Left ventricle myocardium inferior (tissue), 1 donor: ENCODE data around the gene FGF1. TPM values are rescaled to one million over a fixed set of nuclear protein-coding genes. Genes with fewer than 3 reads are reported as not detected.
"Not testable (repeated sequence)": the region's sequence is repeated elsewhere in the genome, so short reads cannot be mapped to it uniquely, and the experiment has no call there.

Experiments
- DNase-seq: peaks from one replicate; pipeline ENCODE4 v3.0.0-alpha.2; 2020
- H3K27ac ChIP-seq: fragments of 200-600 bp; replicated peaks from 2 replicates; pipeline ENCODE4 v1.8.0; 2021
- H3K27me3 ChIP-seq: fragments of 200-600 bp; 2 replicates; pipeline ENCODE4 v1.8.0; 2021; ENCODE audit warnings: low read depth
- H3K36me3 ChIP-seq: fragments of 200-600 bp; 2 replicates; pipeline ENCODE4 v1.8.0; 2021
- H3K4me1 ChIP-seq: fragments of 200-600 bp; 2 replicates; pipeline ENCODE4 v1.8.0; 2021
- H3K4me3 ChIP-seq: fragments of 200-600 bp; 2 replicates; pipeline ENCODE4 v1.8.0; 2021; ENCODE audit warnings: mild to moderate bottlenecking, moderate library complexity
- H3K9me3 ChIP-seq: fragments of 200-600 bp; replicated peaks from 2 replicates; pipeline ENCODE4 v1.8.0; 2021
- CTCF ChIP-seq: fragments of 200-600 bp; IDR thresholded peaks from 2 replicates; pipeline ENCODE4 v1.8.0; 2021; ENCODE audit warnings: antibody characterized with exemption, mild to moderate bottlenecking, borderline replicate concordance
- intact Hi-C: fragments of 100-400 bp; cut with micrococcal nuclease; formaldehyde crosslinking; loops from one replicate; pipeline ENCODE4 v1.11.0; 2022
- total RNA-seq: library from RNA; stranded (reverse); fragmentation: NEBNext Ultra II Directional; extraction: Animal tissue kit (Norgen Biotek cat#: 25700); gene quantifications from one replicate; pipeline ENCODE4 v1.2.1, GENCODE V29; 2021
- donor health status: DM: no; HTN: yes; CAD: no; lungs with severe emphysema.

Gene FGF1
- total RNA-seq, 1 donor from 2014 or later, result 59.9 TPM

GRCh38 chr5:142650881-142651280 lies 35.0 kb downstream of the FGF1 start:
- Histone ChIP-seq H3K27me3 (no peaks in the 10 kb centered on the region), H3K36me3 (no peaks in the 10 kb centered on the region), H3K4me3 (no peak overlapping the region), H3K4me1 (peaks cover 27% of the 10 kb centered on the region), H3K27ac (no peak overlapping the region), H3K9me3 (no peaks in the 10 kb centered on the region)
- intact Hi-C loops, result loop anchor here (10.0 kb wide), 1 partner anchor 46 kb away; no protein-coding TSS in a partner anchor
- TF ChIP-seq CTCF, result no peak
- no peak for DNase-seq

- Histone ChIP-seq H3K27me3 (no peaks in the 10 kb centered on the region), H3K4me1 (peaks cover 27% of the 10 kb centered on the region), H3K4me3 (no peak overlapping the region), H3K36me3 (no peaks in the 10 kb centered on the region), H3K27ac (no peak overlapping the region), H3K9me3 (no peaks in the 10 kb centered on the region)
- intact Hi-C loops, result loop anchor here (10.0 kb wide), 1 partner anchor 45 kb away; no protein-coding TSS in a partner anchor
- no peak for DNase-seq
- TF ChIP-seq CTCF, result no peak
These were observed 35.8 kb downstream of the FGF1 start for GRCh38 chr5:142650060-142650459.

GRCh38 chr5:142648108-142648507 lies 37.8 kb downstream of the FGF1 start:
- DNase-seq, intact Hi-C loops: not testable (repeated sequence)

GRCh38 chr5:142645456-142645855 lies 40.4 kb downstream of the FGF1 start:
- DNase-seq, result no peak
- H3K4me3 ChIP-seq, result no peak overlapping the region
- no peak for TF ChIP-seq CTCF
- no peaks in the 10 kb centered on the region for H3K27me3 ChIP-seq
- H3K9me3 ChIP-seq, result no peaks in the 10 kb centered on the region
- H3K27ac ChIP-seq, result peak overlapping the region; percentile 43
- H3K36me3 ChIP-seq, result no peaks in the 10 kb centered on the region
- intact Hi-C loops, result no loop called here
- peaks cover 47% of the 10 kb centered on the region for H3K4me1 ChIP-seq

More at GRCh38 chr5:142648108-142648507, 37.8 kb downstream of the FGF1 start:
- not testable (repeated sequence) for H3K27ac ChIP-seq, H3K9me3 ChIP-seq, H3K36me3 ChIP-seq, H3K27me3 ChIP-seq, H3K4me3 ChIP-seq
- H3K4me1 ChIP-seq, result peaks cover 27% of the 10 kb centered on the region

DNA sequence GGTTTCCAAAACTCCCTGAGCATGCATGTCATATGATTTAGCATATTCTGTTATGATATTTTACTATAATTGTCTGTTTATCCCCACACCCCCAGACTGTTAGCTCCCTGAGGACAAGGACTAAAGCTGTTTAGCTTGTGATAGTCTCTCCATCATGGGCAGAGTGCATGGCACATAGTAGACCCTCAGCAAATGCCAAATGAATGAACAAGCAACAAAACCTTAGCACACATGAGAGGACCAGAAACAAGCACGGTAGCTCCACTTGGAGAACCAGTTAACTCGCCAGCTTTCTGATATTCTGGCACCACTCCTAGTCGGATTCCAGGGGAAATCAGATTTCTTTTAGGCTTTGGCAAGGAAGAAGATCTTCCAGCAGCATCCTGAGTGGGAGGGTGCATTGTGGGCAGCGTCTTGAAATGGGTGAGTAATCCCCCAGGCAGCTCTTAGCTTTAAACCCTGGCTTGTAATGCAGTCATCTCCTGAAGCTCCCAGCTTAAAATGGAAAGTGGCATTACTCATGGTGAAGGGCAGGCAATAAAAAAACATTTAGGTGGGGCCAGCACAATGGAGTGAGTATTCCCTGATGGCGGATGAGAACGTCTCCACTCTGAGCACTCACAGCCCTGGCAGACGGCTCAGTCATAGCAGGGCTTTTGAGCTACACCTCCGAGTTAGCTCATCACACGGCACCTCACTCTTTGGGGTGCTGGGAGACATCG lies 41.1 kb downstream of the FGF1 start:
- no peaks in the 10 kb centered on the region for H3K27me3 ChIP-seq
- peaks cover 53% of the 10 kb centered on the region for H3K4me1 ChIP-seq
- intact Hi-C loops, result no loop called here
- no peaks in the 10 kb centered on the region for H3K36me3 ChIP-seq
- no peak for TF ChIP-seq CTCF
- H3K27ac ChIP-seq, result peak overlapping the region; percentile 43
- no peaks in the 10 kb centered on the region for H3K9me3 ChIP-seq
- no peak for DNase-seq
- H3K4me3 ChIP-seq, result no peak overlapping the region

DNA sequence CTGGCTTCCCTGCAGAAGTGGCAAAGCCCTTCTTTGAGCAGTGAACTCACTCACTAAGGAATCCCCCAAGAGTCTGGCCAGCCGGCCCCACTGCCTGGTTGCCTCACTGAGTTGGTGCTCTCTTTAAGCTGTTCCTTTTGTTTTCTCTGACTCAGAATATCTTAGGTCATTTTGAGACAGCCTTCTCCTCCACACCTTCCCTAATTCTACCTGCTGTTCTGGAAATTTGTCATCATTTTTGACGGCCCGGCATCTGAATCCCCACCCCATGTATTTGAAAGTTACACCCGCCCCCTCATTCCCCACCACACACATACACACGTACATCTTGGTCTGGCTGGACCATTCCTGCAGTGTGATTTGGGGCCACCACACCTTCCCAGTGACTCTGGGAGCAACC lies 41.8 kb downstream of the FGF1 start:
- intact Hi-C loops, result no loop called here
- DNase-seq, result no peak
- Histone ChIP-seq H3K27me3 (no peaks in the 10 kb centered on the region), H3K4me3 (no peak overlapping the region), H3K9me3 (no peaks in the 10 kb centered on the region), H3K4me1 (peaks cover 53% of the 10 kb centered on the region), H3K36me3 (no peaks in the 10 kb centered on the region), H3K27ac (peak overlapping the region; percentile 43)
- no peak for TF ChIP-seq CTCF
